Measurements from ENCODE around the gene ATP11A.

ATP11A gene

GRCh38 chr13:112670864-112671263 lies 19.0 kb upstream of the ATP11A start:
- H3K9ac ChIP-seq (ENCODE audit: low read depth, low read length), result no peak overlapping the region
- TF ChIP-seq CTCF (IDR thresholded peaks at IDR 0.05; ENCODE audit: borderline replicate concordance, extremely low read depth, low read length, poor library complexity, severe bottlenecking) (no peak), EZH2 (IDR thresholded peaks at IDR 0.05; ENCODE audit: borderline replicate concordance, low read depth, low read length, severe bottlenecking) (no peak)
- no peak overlapping the region for H3K27ac ChIP-seq (ENCODE audit: low read length)
- H3K4me2 ChIP-seq (ENCODE audit: insufficient read depth, low read length), result no peak overlapping the region
- H3K4me1 ChIP-seq (ENCODE audit: insufficient read depth, low read length), result peaks cover 17% of the 10 kb centered on the region
- no peak overlapping the region for H3K4me3 ChIP-seq (ENCODE audit: low read depth in 1 of 2, low read length in 2 of 2)
- H4K20me1 ChIP-seq (ENCODE audit: insufficient read depth, low read length), result no peaks in the 10 kb centered on the region; the same call in 1 of the 2 replicates
- ATAC-seq (ENCODE audit: insufficient read depth, low read depth), result no peak
- DNase-seq, result no peak
- no peaks in the 10 kb centered on the region for H3K79me2 ChIP-seq (ENCODE audit: insufficient read depth, low read length)
- no peaks in the 10 kb centered on the region for H3K27me3 ChIP-seq (ENCODE audit: insufficient read depth, low read length, poor library complexity)
- H3K36me3 ChIP-seq (ENCODE audit: insufficient read depth, low read length), result no peaks in the 10 kb centered on the region
- H3K9me3 ChIP-seq (ENCODE audit: insufficient read depth, low read length, severe bottlenecking), result no peaks in the 10 kb centered on the region
- no peak overlapping the region for H2AFZ ChIP-seq (ENCODE audit: low read depth, low read length)

DNA sequence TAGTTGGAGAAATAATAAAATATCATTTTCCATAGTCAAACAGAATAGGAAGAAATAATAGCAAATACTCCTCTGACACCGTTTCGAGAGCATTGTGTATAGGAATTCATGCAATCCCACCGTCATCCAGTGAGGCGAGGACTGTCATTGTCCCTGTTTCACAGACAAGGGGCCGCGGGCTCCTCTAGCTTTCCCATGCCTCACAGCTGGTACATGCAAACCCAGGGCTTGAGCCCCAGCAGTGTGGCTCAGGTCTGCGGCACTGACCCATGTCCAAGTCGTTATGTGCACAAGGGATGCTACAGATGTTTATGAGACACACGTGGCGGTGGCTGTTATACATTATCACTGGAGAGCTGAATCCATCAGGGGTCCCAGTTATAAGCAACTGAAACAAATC lies 18.5 kb upstream of the ATP11A start:
- no peak for DNase-seq
- Histone ChIP-seq H3K9me3 (ENCODE audit: insufficient read depth, low read length, severe bottlenecking) (no peaks in the 10 kb centered on the region), H3K36me3 (ENCODE audit: insufficient read depth, low read length) (no peaks in the 10 kb centered on the region), H3K27me3 (ENCODE audit: insufficient read depth, low read length, poor library complexity) (no peaks in the 10 kb centered on the region), H3K4me1 (ENCODE audit: insufficient read depth, low read length) (peaks cover 17% of the 10 kb centered on the region), H3K27ac (ENCODE audit: low read length) (no peak overlapping the region), H4K20me1 (ENCODE audit: insufficient read depth, low read length) (no peaks in the 10 kb centered on the region; the same call in 1 of the 2 replicates), H3K79me2 (ENCODE audit: insufficient read depth, low read length) (no peaks in the 10 kb centered on the region), H3K4me3 (ENCODE audit: low read depth in 1 of 2, low read length in 2 of 2) (no peak overlapping the region), H3K4me2 (ENCODE audit: insufficient read depth, low read length) (no peak overlapping the region), H2AFZ (ENCODE audit: low read depth, low read length) (no peak overlapping the region), H3K9ac (ENCODE audit: low read depth, low read length) (no peak overlapping the region)
- no peak for ATAC-seq (ENCODE audit: insufficient read depth, low read depth)
- TF ChIP-seq CTCF (IDR thresholded peaks at IDR 0.05; ENCODE audit: borderline replicate concordance, extremely low read depth, low read length, poor library complexity, severe bottlenecking) (no peak), EZH2 (IDR thresholded peaks at IDR 0.05; ENCODE audit: borderline replicate concordance, low read depth, low read length, severe bottlenecking) (no peak)

GRCh38 chr13:112672651-112673284 lies 17.1 kb upstream of the ATP11A start:
- H3K4me2 ChIP-seq (ENCODE audit: insufficient read depth, low read length), result no peak overlapping the region
- TF ChIP-seq CTCF (IDR thresholded peaks at IDR 0.05; ENCODE audit: borderline replicate concordance, extremely low read depth, low read length, poor library complexity, severe bottlenecking) (no peak), EZH2 (IDR thresholded peaks at IDR 0.05; ENCODE audit: borderline replicate concordance, low read depth, low read length, severe bottlenecking) (no peak)
- ATAC-seq (ENCODE audit: insufficient read depth, low read depth), result no peak

More at GRCh38 chr13:112672651-112673284, 17.1 kb upstream of the ATP11A start:
- no peak overlapping the region for H3K27ac ChIP-seq (ENCODE audit: low read length)
- H3K79me2 ChIP-seq (ENCODE audit: insufficient read depth, low read length), result no peaks in the 10 kb centered on the region
- no peak overlapping the region for H3K9ac ChIP-seq (ENCODE audit: low read depth, low read length)
- H3K4me1 ChIP-seq (ENCODE audit: insufficient read depth, low read length), result peaks cover 17% of the 10 kb centered on the region
- peak; percentile 3 for DNase-seq
- no peaks in the 10 kb centered on the region for H4K20me1 ChIP-seq (ENCODE audit: insufficient read depth, low read length)
- no peak overlapping the region for H2AFZ ChIP-seq (ENCODE audit: low read depth, low read length)
- H3K36me3 ChIP-seq (ENCODE audit: insufficient read depth, low read length), result no peaks in the 10 kb centered on the region
- H3K9me3 ChIP-seq (ENCODE audit: insufficient read depth, low read length, severe bottlenecking), result no peaks in the 10 kb centered on the region
- H3K4me3 ChIP-seq (ENCODE audit: low read depth in 1 of 2, low read length in 2 of 2), result no peak overlapping the region
- no peaks in the 10 kb centered on the region for H3K27me3 ChIP-seq (ENCODE audit: insufficient read depth, low read length, poor library complexity)

Measured in DND-41 (cell line).